ENCODE data around the gene RUNX2.
A peak's percentile ranks its signal among the peaks of the same experiment; 100 is the strongest.

RUNX2 gene

DNA sequence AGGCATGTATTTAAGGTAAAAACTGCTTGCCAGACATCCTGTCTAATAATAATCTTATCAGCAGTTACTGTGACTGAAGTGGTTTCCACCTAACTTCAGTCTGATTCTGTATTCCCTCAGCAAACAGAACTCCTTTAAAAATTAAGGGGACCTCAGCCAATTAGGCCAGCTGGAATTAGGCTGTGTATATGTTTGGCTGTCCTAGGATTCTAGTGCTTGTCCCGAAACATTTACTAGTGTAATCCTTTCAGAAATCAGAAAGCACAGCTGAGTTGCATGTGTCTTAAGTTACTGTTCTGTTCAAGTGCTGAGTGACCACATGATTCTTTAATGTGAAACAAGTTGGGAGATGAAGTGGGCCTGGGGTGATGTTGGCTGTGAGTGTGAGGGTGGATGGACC lies 170.5 kb downstream of the RUNX2 start:
- Histone ChIP-seq H3K27me3 (ENCODE audit: insufficient read depth, poor library complexity, severe bottlenecking) (no peaks in the 10 kb centered on the region), H3K9me3 (ENCODE audit: severe bottlenecking) (no peaks in the 10 kb centered on the region), H3K36me3 (ENCODE audit: low read depth) (peaks cover 8% of the 10 kb centered on the region), H3K27ac (ENCODE audit: poor library complexity, severe bottlenecking) (no peak overlapping the region), H3K4me1 (ENCODE audit: insufficient read depth, poor library complexity, severe bottlenecking) (no peaks in the 10 kb centered on the region), H3K4me3 (ENCODE audit: severe bottlenecking) (no peak overlapping the region)
- no peak for DNase-seq (ENCODE audit: low spot score)
- ATAC-seq (ENCODE audit: low read depth), result no peak
- TF ChIP-seq, protein P1, sequence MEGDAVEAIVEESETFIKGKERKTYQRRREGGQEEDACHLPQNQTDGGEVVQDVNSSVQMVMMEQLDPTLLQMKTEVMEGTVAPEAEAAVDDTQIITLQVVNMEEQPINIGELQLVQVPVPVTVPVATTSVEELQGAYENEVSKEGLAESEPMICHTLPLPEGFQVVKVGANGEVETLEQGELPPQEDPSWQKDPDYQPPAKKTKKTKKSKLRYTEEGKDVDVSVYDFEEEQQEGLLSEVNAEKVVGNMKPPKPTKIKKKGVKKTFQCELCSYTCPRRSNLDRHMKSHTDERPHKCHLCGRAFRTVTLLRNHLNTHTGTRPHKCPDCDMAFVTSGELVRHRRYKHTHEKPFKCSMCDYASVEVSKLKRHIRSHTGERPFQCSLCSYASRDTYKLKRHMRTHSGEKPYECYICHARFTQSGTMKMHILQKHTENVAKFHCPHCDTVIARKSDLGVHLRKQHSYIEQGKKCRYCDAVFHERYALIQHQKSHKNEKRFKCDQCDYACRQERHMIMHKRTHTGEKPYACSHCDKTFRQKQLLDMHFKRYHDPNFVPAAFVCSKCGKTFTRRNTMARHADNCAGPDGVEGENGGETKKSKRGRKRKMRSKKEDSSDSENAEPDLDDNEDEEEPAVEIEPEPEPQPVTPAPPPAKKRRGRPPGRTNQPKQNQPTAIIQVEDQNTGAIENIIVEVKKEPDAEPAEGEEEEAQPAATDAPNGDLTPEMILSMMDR (IDR thresholded peaks at IDR 0.05; ENCODE audit: poor library complexity, severe bottlenecking), result no peak

DNA sequence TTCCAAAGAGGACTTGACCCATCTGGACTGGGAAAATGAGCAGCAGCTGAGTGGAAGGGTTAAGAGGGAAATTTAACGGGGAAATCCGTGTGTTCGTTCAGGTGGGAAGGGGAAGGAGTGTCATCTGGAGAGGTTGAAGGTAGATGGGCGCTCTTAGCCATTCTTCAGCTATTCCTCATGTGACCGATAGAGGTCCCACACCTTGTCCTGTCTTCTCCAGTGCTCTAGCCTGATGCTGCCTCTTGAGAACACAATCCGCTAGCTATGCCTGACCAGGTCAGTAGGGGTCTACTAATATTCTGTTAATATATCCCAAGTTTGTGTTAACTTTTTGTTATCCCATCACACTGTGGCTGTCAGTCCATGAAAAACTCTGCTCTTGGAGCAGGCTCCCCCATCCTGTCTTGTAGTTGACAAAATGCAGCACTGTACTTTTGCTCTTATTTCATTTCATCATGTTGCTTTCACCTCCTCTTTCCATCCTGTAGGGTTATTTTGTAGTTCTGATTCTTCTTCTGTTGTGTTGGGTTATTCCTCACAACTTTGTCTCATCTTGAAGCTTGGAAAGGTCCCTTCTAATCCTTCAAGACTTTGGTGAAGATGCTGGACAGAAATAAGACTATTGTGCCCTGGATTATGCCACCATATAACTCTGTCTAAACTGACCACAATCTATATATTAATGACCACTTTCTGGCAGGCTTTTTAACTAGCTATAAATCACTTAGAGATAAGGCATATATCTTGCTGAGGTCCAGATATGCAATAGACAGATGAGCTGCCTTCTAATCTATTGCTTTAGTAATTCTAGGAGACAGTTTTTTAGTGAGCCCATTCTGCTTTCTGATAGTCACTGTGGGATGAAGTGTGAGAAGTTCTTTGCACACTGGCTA lies 173.0 kb downstream of the RUNX2 start:
- DNase-seq (ENCODE audit: low spot score) (no peak), ATAC-seq (ENCODE audit: low read depth) (no peak)
- Histone ChIP-seq H3K4me3 (ENCODE audit: severe bottlenecking) (no peak overlapping the region), H3K9me3 (ENCODE audit: severe bottlenecking) (no peaks in the 10 kb centered on the region), H3K27ac (ENCODE audit: poor library complexity, severe bottlenecking) (no peak overlapping the region), H3K4me1 (ENCODE audit: insufficient read depth, poor library complexity, severe bottlenecking) (peaks cover 17% of the 10 kb centered on the region), H3K36me3 (ENCODE audit: low read depth) (peaks cover 8% of the 10 kb centered on the region), H3K27me3 (ENCODE audit: insufficient read depth, poor library complexity, severe bottlenecking) (no peaks in the 10 kb centered on the region)
- TF ChIP-seq, protein P1 (IDR thresholded peaks at IDR 0.05; ENCODE audit: poor library complexity, severe bottlenecking), result peak; percentile 6

DNA sequence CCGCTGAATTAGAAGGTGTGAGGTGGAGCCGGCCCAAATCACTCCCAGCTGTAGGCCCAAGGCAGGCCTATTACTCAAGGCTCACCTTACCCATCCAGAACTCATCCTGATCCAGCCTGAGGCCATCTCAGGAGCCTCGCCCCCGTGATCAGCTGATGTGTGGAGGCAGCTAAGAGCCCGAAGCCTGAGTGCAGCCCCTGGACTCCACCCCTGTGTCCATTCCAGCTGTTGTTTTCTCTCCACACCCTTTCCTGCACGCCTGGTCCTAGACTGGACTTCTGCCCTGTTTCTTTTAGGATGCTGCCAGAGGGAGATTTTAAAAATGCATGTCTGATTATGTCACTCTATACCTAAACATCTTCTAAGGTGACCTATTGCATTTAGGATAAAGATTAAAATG lies 174.3 kb downstream of the RUNX2 start:
- ATAC-seq (ENCODE audit: low read depth) (no peak), DNase-seq (ENCODE audit: low spot score) (no peak)
- Histone ChIP-seq H3K4me1 (ENCODE audit: insufficient read depth, poor library complexity, severe bottlenecking) (peaks cover 24% of the 10 kb centered on the region), H3K9me3 (ENCODE audit: severe bottlenecking) (no peaks in the 10 kb centered on the region), H3K4me3 (ENCODE audit: severe bottlenecking) (no peak overlapping the region), H3K36me3 (ENCODE audit: low read depth) (peaks cover 8% of the 10 kb centered on the region), H3K27me3 (ENCODE audit: insufficient read depth, poor library complexity, severe bottlenecking) (no peaks in the 10 kb centered on the region), H3K27ac (ENCODE audit: poor library complexity, severe bottlenecking) (no peak overlapping the region)
- TF ChIP-seq, protein P1 (IDR thresholded peaks at IDR 0.05; ENCODE audit: poor library complexity, severe bottlenecking), result no peak

DNA sequence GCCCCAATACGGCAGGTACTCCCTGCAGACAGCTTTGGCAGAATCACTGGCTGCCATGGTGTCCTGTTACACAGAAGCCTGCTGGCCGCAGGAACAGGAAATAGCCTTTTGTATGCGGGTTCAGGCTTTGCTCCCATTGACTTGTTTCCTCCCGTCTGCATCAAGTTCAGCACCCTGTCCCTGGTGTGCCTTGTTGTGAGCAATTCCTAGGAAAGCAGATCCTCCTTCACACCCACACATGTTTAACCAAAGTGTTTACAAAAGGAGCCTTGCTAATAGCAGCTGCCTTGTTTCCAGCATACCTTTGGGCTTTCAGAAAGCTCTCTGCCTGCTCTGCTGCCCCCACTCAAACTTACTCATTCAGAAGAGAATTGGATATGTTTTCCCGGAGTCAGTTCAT lies 176.8 kb downstream of the RUNX2 start:
- H3K4me3 ChIP-seq (ENCODE audit: severe bottlenecking), result no peak overlapping the region
- TF ChIP-seq, protein P1 (IDR thresholded peaks at IDR 0.05; ENCODE audit: poor library complexity, severe bottlenecking), result no peak
- H3K36me3 ChIP-seq (ENCODE audit: low read depth), result peaks cover 8% of the 10 kb centered on the region
- no peaks in the 10 kb centered on the region for H3K9me3 ChIP-seq (ENCODE audit: severe bottlenecking)
- H3K27me3 ChIP-seq (ENCODE audit: insufficient read depth, poor library complexity, severe bottlenecking), result no peaks in the 10 kb centered on the region
- peak overlapping the region; percentile 73 for H3K27ac ChIP-seq (ENCODE audit: poor library complexity, severe bottlenecking)
- H3K4me1 ChIP-seq (ENCODE audit: insufficient read depth, poor library complexity, severe bottlenecking), result peaks cover 29% of the 10 kb centered on the region
- DNase-seq (ENCODE audit: low spot score) (no peak), ATAC-seq (ENCODE audit: low read depth) (peak; percentile 88)

DNA sequence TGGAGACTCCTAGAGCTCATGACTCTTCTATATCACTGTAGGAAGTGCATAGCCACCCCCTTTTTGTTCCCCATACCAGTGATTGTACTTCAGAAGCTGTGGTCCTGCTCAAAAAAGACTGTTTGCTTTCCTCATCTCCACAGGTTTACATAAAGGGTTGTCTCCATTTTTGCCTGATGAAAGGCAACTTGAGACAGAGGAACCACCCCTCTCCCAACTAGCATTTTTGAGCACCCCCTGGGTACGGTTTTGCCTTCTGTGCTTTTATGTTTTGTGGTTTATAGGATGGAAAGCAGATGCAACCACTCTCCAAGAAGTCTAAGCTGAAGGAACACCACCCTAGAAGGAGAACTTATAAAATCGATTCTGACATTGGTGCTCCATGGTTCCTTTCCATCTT lies 177.3 kb downstream of the RUNX2 start:
- Histone ChIP-seq H3K36me3 (ENCODE audit: low read depth) (peaks cover 11% of the 10 kb centered on the region), H3K27ac (ENCODE audit: poor library complexity, severe bottlenecking) (peak overlapping the region; percentile 73), H3K9me3 (ENCODE audit: severe bottlenecking) (no peaks in the 10 kb centered on the region), H3K27me3 (ENCODE audit: insufficient read depth, poor library complexity, severe bottlenecking) (no peaks in the 10 kb centered on the region), H3K4me3 (ENCODE audit: severe bottlenecking) (no peak overlapping the region), H3K4me1 (ENCODE audit: insufficient read depth, poor library complexity, severe bottlenecking) (peaks cover 29% of the 10 kb centered on the region)
- no peak for DNase-seq (ENCODE audit: low spot score)
- TF ChIP-seq, protein P1 (IDR thresholded peaks at IDR 0.05; ENCODE audit: poor library complexity, severe bottlenecking), result no peak
- ATAC-seq (ENCODE audit: low read depth), result no peak

Measured in RWPE2 (cell line).